GM12878 (cell line): ENCODE results near the gene IFNLR1. TPM values are rescaled to one million over a fixed set of nuclear protein-coding genes. Genes with fewer than 3 reads are reported as not detected.

Experiments used
- ATAC-seq: fragments of 200-7000 bp; cut with Tn5 transposase; 3 replicates; pipeline ENCODE4 v1.9.1; 2020; ENCODE audit warnings: mild to moderate bottlenecking, moderate library complexity
- BruUV-seq: library from RNA; stranded (reverse); fragments of 400-500 nt; replicated peaks from 2 replicates; lab custom pipeline; 2021; lab: Mats Ljungman, UMichigan
- CTCF ChIA-PET: fragments of 300-600 bp; sonication (Branson Sonifier 250); formaldehyde crosslinking; extraction: SDS; loops from one replicate; lab custom pipeline; 2021; ENCODE audit warnings: inconsistent platforms; lab: Yijun Ruan, JAX
- POLR2A ChIA-PET: fragments of 350-600 bp; formaldehyde crosslinking; extraction: SDS; loops from one replicate; lab custom pipeline; 2021; ENCODE audit warnings: inconsistent platforms; lab: Charles Lee
- RAD21 ChIA-PET: fragments of 300-600 bp; sonication (Branson Sonifier 250); formaldehyde crosslinking; loops from one replicate; lab custom pipeline; 2023; ENCODE audit warnings: antibody characterized with exemption; ENCODE audit not compliant: unreplicated experiment; lab: Charles Lee
- SMC1A ChIA-PET: fragments of 300-600 bp; sonication (Branson Sonifier 250); formaldehyde crosslinking; loops from one replicate; lab custom pipeline; 2023; ENCODE audit not compliant: unreplicated experiment, uncharacterized antibody; lab: Charles Lee
- DNase-seq: peaks from one replicate; pipeline ENCODE4 v3.0.0-alpha.2; 2011; ENCODE audit warnings: low read depth, low spot score
- FAIRE-seq: peaks from 3 replicates; lab custom pipeline; 2011; peaks lifted over from hg19 to GRCh38; lab: Jason Lieb, UNC
- H2AFZ ChIP-seq: 2 replicates; pipeline ENCODE4 v1.6.0; 2011; ENCODE audit warnings: low read depth, low read length, control low read depth; ENCODE audit not compliant: control insufficient read depth
- H3K27ac ChIP-seq: 2 replicates; pipeline ENCODE4 v1.5.1; 2011; ENCODE audit warnings: control low read depth; ENCODE audit not compliant: control insufficient read depth, insufficient read depth
- H3K27me3 ChIP-seq, 2 experiments: replicated peaks in 1 of 2; 2 replicates each; pipeline versions ENCODE4 v1.6.0 to v1.6.1; 2011; ENCODE audit warnings: low read length in 1 of 2; ENCODE audit not compliant: control insufficient read depth in 2 of 2, insufficient read depth in 2 of 2
- H3K36me3 ChIP-seq, 2 experiments: 2 replicates each; pipeline ENCODE4 v1.5.1; 2011; ENCODE audit warnings: low read length in 1 of 2; ENCODE audit not compliant: control insufficient read depth in 2 of 2, insufficient read depth in 2 of 2
- H3K4me1 ChIP-seq: 2 replicates; pipeline ENCODE4 v1.6.1; 2011; ENCODE audit warnings: mild to moderate bottlenecking, low read length, moderate library complexity, mixed read lengths; ENCODE audit not compliant: control insufficient read depth, insufficient read depth
- H3K4me2 ChIP-seq: 2 replicates; pipeline ENCODE4 v1.6.0; 2011; ENCODE audit warnings: control low read depth; ENCODE audit not compliant: control insufficient read depth, insufficient read depth
- H3K4me3 ChIP-seq: fragments of 200-600 bp; sonication (generic); 2 replicates; pipeline ENCODE4 v1.5.1; 2016
- H3K79me2 ChIP-seq: 2 replicates; pipeline ENCODE4 v1.6.0; 2011; ENCODE audit warnings: low read length; ENCODE audit not compliant: control insufficient read depth, insufficient read depth
- H3K9ac ChIP-seq: 2 replicates; pipeline ENCODE4 v1.8.0; 2011; ENCODE audit warnings: low read length, control low read depth, mixed read lengths; ENCODE audit not compliant: control insufficient read depth, insufficient read depth
- H3K9me3 ChIP-seq: replicated peaks from 3 replicates; pipeline ENCODE4 v1.5.1; 2011; ENCODE audit warnings: mild to moderate bottlenecking, low read length; ENCODE audit not compliant: control insufficient read depth, insufficient read depth
- H4K20me1 ChIP-seq: 2 replicates; pipeline ENCODE4 v1.6.0; 2011; ENCODE audit not compliant: control insufficient read depth, insufficient read depth
- BRCA1 ChIP-seq: IDR thresholded peaks from 2 replicates; pipeline ENCODE4 v1.6.1; 2011; ENCODE audit warnings: low read depth, low read length, improper control_type of control experiment
- CEBPZ ChIP-seq: fragments of 150-350 bp; IDR thresholded peaks from 2 replicates; pipeline ENCODE4 v1.6.1; 2016; ENCODE audit warnings: low read depth, low read length
- HDGF ChIP-seq: fragments of 450-650 bp; IDR thresholded peaks from 2 replicates; pipeline ENCODE4 v1.6.1; 2016; ENCODE audit warnings: antibody characterized with exemption
- HSF1 ChIP-seq: fragments of 150-350 bp; IDR thresholded peaks from 2 replicates; pipeline ENCODE4 v1.6.1; 2014; ENCODE audit warnings: mild to moderate bottlenecking, low read depth, low read length
- JUND ChIP-seq: IDR thresholded peaks from 2 replicates; pipeline ENCODE4 v1.6.1; 2012; ENCODE audit warnings: low read depth, mild to moderate bottlenecking, low read length, improper control_type of control experiment, moderate library complexity
- NFYA ChIP-seq: IDR thresholded peaks from 2 replicates; pipeline ENCODE4 v1.6.1; 2011; ENCODE audit warnings: low read depth, mild to moderate bottlenecking, low read length, improper control_type of control experiment, borderline replicate concordance
- PRDM15 ChIP-seq: fragments of 450-650 bp; formaldehyde crosslinking; IDR thresholded peaks from 2 replicates; pipeline ENCODE4 v1.4.0; 2020; ENCODE audit warnings: mild to moderate bottlenecking, moderate library complexity
- RFX5 ChIP-seq: IDR thresholded peaks from 2 replicates; pipeline ENCODE4 v1.6.1; 2011; ENCODE audit warnings: low read depth, low read length, improper control_type of control experiment
- TCF12 ChIP-seq: IDR thresholded peaks from 2 replicates; pipeline ENCODE4 v1.6.1; 2011; ENCODE audit warnings: low read depth, mild to moderate bottlenecking, low read length
- ZBTB4 ChIP-seq: fragments of 450-650 bp; formaldehyde crosslinking; IDR thresholded peaks from 2 replicates; pipeline ENCODE4 v1.4.0; 2022; ENCODE audit warnings: mild to moderate bottlenecking, moderate library complexity
- ZZZ3 ChIP-seq: IDR thresholded peaks from 2 replicates; pipeline ENCODE4 v1.6.1; 2011; ENCODE audit warnings: low read depth; ENCODE audit not compliant: control insufficient read depth, insufficient read length
- WGBS: methylation state at CpG from one replicate; pipeline ENCODE4 v1.1.6; 2016; ENCODE audit warnings: low lambda C conversion rate; ENCODE audit not compliant: insufficient replicate concordance, insufficient coverage; ENCODE audit errors: missing lambda C conversion rate; 5-methylcytosine and 5-hydroxymethylcytosine counted together
- in situ Hi-C: fragments of 300-500 bp; cut with MboI; formaldehyde crosslinking; loops from 9 replicates; pipeline ENCODE4 v1.14.3; 2018; ENCODE audit warnings: mixed read lengths
- intact Hi-C: fragments of 100-400 bp; cut with micrococcal nuclease; formaldehyde crosslinking; loops from one replicate; pipeline ENCODE4 v1.14.2; 2022; ENCODE audit not compliant: unreplicated experiment
- polyA plus RNA-seq, 11 experiments: library from polyadenylated mRNA; depleted of rRNA in 4 of 11; unstranded in 6 of 11; stranded (reverse) in 5 of 11; fragments of >200 nt; fragmentation: Nextera tagmentation in 4 of 11; fragmentation: Illumina TruSeq in 1 of 11; extraction: Ambion mirVana in 4 of 11; extraction: Trizol in 1 of 11; gene quantifications; 1 replicate in 1 of 11; 2 replicates in 10 of 11; pipeline versions ENCODE4 v1.2.1 to v1.2.3, GENCODE V29; 2011 to 2016; ENCODE audit warnings: inconsistent platforms in 2 of 11, missing spikeins in 2 of 11, low read depth in 1 of 11
- total RNA-seq, 4 experiments: library from RNA; depleted of rRNA in 3 of 4; stranded (reverse); fragments of >200 nt in 3 of 4; fragmentation: Illumina TruSeq in 1 of 4; extraction: Trizol in 1 of 4; gene quantifications; 2 replicates each; pipeline versions ENCODE4 v1.2.1 to v1.2.3, GENCODE V29; 2013 to 2021

Gene IFNLR1
- total and polyA plus RNA-seq, 10 of the 15 experiments (the other 5 are each of a cell fraction or from before 2014, with no cell fraction given) = 0.31 to 5.6 (median 3.9) TPM

DNA sequence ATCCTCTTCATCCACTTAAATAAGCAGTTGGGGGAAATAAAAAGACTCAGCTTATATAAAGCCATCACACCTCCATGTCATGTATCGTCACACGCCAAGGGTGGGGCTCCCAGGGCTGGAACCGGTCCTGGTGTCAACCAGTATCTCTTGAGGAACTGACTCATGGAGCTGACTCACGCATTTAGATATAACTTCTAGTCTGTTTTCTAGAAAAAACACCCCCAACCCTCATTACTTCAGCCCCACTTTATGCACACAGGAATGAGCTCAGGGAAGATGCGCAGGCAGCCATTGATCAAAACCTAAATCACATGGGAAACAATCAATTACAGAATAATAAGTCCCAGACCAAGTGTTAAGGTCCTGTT, 37.2 kb downstream of the IFNLR1 start (continued):
- no peak for TF ChIP-seq HSF1
- no peak for TF ChIP-seq ZBTB4 (CRISPR knock-in tag)
- TF ChIP-seq JUND = no peak

GRCh38 chr1:24147816-24148215, 39.3 kb downstream of the IFNLR1 start:
- no peak for DNase-seq
- Histone ChIP-seq H3K4me2 (no peak overlapping the region), H3K9me3 (no peaks in the 10 kb centered on the region), H3K4me1 (peaks cover 4% of the 10 kb centered on the region), H2AFZ (no peak overlapping the region), H4K20me1 (no peaks in the 10 kb centered on the region; the same call in 1 of the 2 replicates), H3K79me2 (no peaks in the 10 kb centered on the region), H3K27ac (no peak overlapping the region), H3K4me3 (no peak overlapping the region), H3K9ac (no peak overlapping the region), H3K27me3 (peaks cover 5 to 7% of the 10 kb centered on the region in 2 experiments; a peak in 3 of 4 replicates), H3K36me3 (no peaks in the 10 kb centered on the region)
- no TSS peak for BruUV-seq
- in situ Hi-C loops (no loop called here), intact Hi-C loops (no loop called here)
- ATAC-seq = no peak
- RAD21 ChIA-PET = interaction anchor here (1.1 kb wide), 1 partner anchor 243 kb away, joined by 5 read pairs; no protein-coding TSS in a partner anchor
- POLR2A ChIA-PET = no interaction called here
- WGBS = 42% methylated on average over 6 of the region's 6 CpGs
- no peak for FAIRE-seq
- CTCF ChIA-PET = interaction anchor here (0.6 to 10.4 kb wide), 6 partner anchors 43 to 448 kb away, joined by 3 to 134 read pairs (median 3); no protein-coding TSS in a partner anchor
- SMC1A ChIA-PET = interaction anchor here (1.0 to 9.5 kb wide), 3 partner anchors 43 to 245 kb away, joined by 4 to 104 read pairs (median 5); no protein-coding TSS in a partner anchor
- TF ChIP-seq RFX5 (no peak), NFYA (no peak), BRCA1 (no peak), HDGF (no peak), PRDM15 (no peak), TCF12 (no peak), CEBPZ (no peak), ZZZ3 (no peak)
